PC-3 (cell line): ENCODE data around the gene STOX2. TPM values are rescaled to one million over a fixed set of nuclear protein-coding genes. Genes with fewer than 3 reads are reported as not detected.

ENCODE experiments used
- ATAC-seq: fragments of 200-7000 bp; cut with Tn5 transposase; 2 replicates; pipeline ENCODE4 v1.9.1; 2020; ENCODE audit warnings: mild to moderate bottlenecking, moderate library complexity
- BruUV-seq: library from RNA; stranded (reverse); fragments of 400-500 nt; replicated peaks from 2 replicates; lab custom pipeline; 2021; lab: Mats Ljungman, UMichigan
- CTCF ChIA-PET: fragments of 300-600 bp; sonication (Branson Sonifier 250); formaldehyde crosslinking; loops from one replicate; lab custom pipeline; 2022; ENCODE audit warnings: antibody characterized with exemption; lab: Charles Lee
- POLR2A ChIA-PET: fragments of 300-600 bp; sonication (Branson Sonifier 250); formaldehyde crosslinking; loops from one replicate; lab custom pipeline; 2022; ENCODE audit warnings: antibody characterized with exemption; ENCODE audit not compliant: unreplicated experiment; lab: Charles Lee
- DNase-seq: peaks from one replicate; pipeline ENCODE4 v3.0.0-alpha.2; 2015
- H2AFZ ChIP-seq: fragments of 300-600 bp; sonication (generic); 2 replicates; pipeline ENCODE4 v1.6.0; 2016; ENCODE audit warnings: antibody characterized with exemption, low read length
- H3F3A ChIP-seq: fragments of 300-600 bp; sonication (generic); one replicate; pipeline ENCODE4 v1.6.0; 2017; ENCODE audit warnings: antibody characterized with exemption, low read length, control low read depth, mild to moderate bottlenecking; ENCODE audit not compliant: unreplicated experiment
- H3K27ac ChIP-seq: fragments of 300-600 bp; sonication (generic); 2 replicates; pipeline ENCODE4 v1.5.1; 2016; ENCODE audit warnings: mild to moderate bottlenecking, low read length
- H3K27me3 ChIP-seq: fragments of 300-600 bp; sonication (generic); 2 replicates; pipeline ENCODE4 v1.6.1; 2016; ENCODE audit warnings: low read length, mixed read lengths
- H3K36me3 ChIP-seq: fragments of 300-600 bp; sonication (generic); 2 replicates; pipeline ENCODE4 v1.6.1; 2016; ENCODE audit warnings: low read depth, mixed run types, low read length, mixed read lengths
- H3K4me1 ChIP-seq: fragments of 300-600 bp; sonication (generic); 2 replicates; pipeline ENCODE4 v1.5.1; 2016; ENCODE audit warnings: low read length; ENCODE audit not compliant: insufficient read depth
- H3K4me2 ChIP-seq: fragments of 300-600 bp; sonication (generic); 2 replicates; pipeline ENCODE4 v1.6.0; 2016; ENCODE audit warnings: low read length
- H3K4me3 ChIP-seq: fragments of 300-600 bp; sonication (generic); 2 replicates; pipeline ENCODE4 v1.5.1; 2016; ENCODE audit warnings: mild to moderate bottlenecking, low read length, mixed read lengths
- H3K79me2 ChIP-seq: fragments of 300-600 bp; sonication (generic); 2 replicates; pipeline ENCODE4 v1.6.1; 2017; ENCODE audit warnings: low read length, mixed read lengths
- H3K9ac ChIP-seq: fragments of 300-600 bp; sonication (generic); 2 replicates; pipeline ENCODE4 v1.6.0; 2016; ENCODE audit warnings: mild to moderate bottlenecking, low read length
- H3K9me2 ChIP-seq: fragments of 300-600 bp; sonication (generic); replicated peaks from 2 replicates; pipeline ENCODE4 v1.6.1; 2016; ENCODE audit warnings: mixed run types, low read length, mixed read lengths
- H3K9me3 ChIP-seq: fragments of 300-600 bp; sonication (generic); 2 replicates; pipeline ENCODE4 v1.6.1; 2016; ENCODE audit warnings: low read length, mixed read lengths
- H4K20me1 ChIP-seq: fragments of 300-600 bp; sonication (generic); 2 replicates; pipeline ENCODE4 v1.6.1; 2016; ENCODE audit warnings: low read length, mixed read lengths
- EZH2 ChIP-seq: fragments of 300-600 bp; sonication (generic); IDR thresholded peaks from one replicate; pipeline ENCODE4 v1.6.1; 2017; ENCODE audit warnings: antibody characterized with exemption, mild to moderate bottlenecking, low read length; ENCODE audit not compliant: unreplicated experiment
- EZH2phosphoT487 ChIP-seq: fragments of 300-600 bp; sonication (generic); IDR thresholded peaks from 2 replicates; pipeline ENCODE4 v1.6.1; 2018; ENCODE audit warnings: mild to moderate bottlenecking, antibody characterized with exemption, low read length, borderline replicate concordance
- intact Hi-C: fragments of 100-400 bp; cut with micrococcal nuclease; formaldehyde crosslinking; loops from 2 replicates; pipeline ENCODE4 v1.9.0; 2023
- total RNA-seq: library from RNA; depleted of rRNA; stranded (reverse); fragments of >200 nt; gene quantifications from 2 replicates; pipeline ENCODE4 v1.2.3, GENCODE V29; 2014
- TF ChIP-seq, protein P1 (sequence below): fragments of 300-600 bp; sonication (generic); conservative IDR thresholded peaks from 2 replicates; pipeline ENCODE4 v1.5.1; 2017; ENCODE audit warnings: antibody characterized with exemption, low read depth, mild to moderate bottlenecking, low read length

The STOX2 gene
- total RNA-seq, 1 experiment from 2014 or later = 3.6 TPM

DNA sequence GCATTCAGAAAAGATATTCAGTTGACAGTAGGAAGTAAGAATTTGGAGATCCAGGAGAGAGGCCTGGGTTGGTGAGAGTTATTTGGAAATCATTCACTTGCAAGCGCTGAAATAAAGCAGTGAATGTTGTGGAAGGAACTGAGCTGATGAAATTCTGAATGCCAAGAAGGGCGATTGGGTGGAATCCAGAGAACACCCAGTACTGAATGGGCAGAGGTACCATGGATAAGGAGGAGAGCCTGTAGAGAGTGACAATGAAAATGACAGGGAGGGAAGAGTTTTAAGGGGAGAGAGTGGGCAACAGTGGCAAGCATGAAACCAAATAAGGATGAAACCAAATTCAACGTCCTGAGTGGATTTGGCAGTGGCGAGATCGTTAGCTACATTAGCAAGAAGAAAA is 6.7 kb upstream of the STOX2 start:
- ChIA-PET CTCF (no interaction called here), POLR2A (no interaction called here)
- H3K9me2 ChIP-seq = no peaks in the 10 kb centered on the region
- no peak overlapping the region for H2AFZ ChIP-seq
- H3K79me2 ChIP-seq = no peaks in the 10 kb centered on the region
- ATAC-seq (no peak), DNase-seq (no peak)
- H3K9me3 ChIP-seq = no peaks in the 10 kb centered on the region
- H3K36me3 ChIP-seq = no peaks in the 10 kb centered on the region
- intact Hi-C loops = no loop called here
- H3K9ac ChIP-seq = no peak overlapping the region
- BruUV-seq = no TSS peak
- no peak overlapping the region for H3K27ac ChIP-seq
- H3F3A ChIP-seq = no peaks in the 10 kb centered on the region
- H3K4me3 ChIP-seq = no peak overlapping the region
- H3K4me2 ChIP-seq = no peak overlapping the region
- no peaks in the 10 kb centered on the region for H4K20me1 ChIP-seq
- peaks cover 11% of the 10 kb centered on the region for H3K27me3 ChIP-seq
- H3K4me1 ChIP-seq = no peaks in the 10 kb centered on the region
- TF ChIP-seq, protein P1, sequence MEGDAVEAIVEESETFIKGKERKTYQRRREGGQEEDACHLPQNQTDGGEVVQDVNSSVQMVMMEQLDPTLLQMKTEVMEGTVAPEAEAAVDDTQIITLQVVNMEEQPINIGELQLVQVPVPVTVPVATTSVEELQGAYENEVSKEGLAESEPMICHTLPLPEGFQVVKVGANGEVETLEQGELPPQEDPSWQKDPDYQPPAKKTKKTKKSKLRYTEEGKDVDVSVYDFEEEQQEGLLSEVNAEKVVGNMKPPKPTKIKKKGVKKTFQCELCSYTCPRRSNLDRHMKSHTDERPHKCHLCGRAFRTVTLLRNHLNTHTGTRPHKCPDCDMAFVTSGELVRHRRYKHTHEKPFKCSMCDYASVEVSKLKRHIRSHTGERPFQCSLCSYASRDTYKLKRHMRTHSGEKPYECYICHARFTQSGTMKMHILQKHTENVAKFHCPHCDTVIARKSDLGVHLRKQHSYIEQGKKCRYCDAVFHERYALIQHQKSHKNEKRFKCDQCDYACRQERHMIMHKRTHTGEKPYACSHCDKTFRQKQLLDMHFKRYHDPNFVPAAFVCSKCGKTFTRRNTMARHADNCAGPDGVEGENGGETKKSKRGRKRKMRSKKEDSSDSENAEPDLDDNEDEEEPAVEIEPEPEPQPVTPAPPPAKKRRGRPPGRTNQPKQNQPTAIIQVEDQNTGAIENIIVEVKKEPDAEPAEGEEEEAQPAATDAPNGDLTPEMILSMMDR = no peak
- TF ChIP-seq EZH2phosphoT487 (no peak), EZH2 (no peak)

DNA sequence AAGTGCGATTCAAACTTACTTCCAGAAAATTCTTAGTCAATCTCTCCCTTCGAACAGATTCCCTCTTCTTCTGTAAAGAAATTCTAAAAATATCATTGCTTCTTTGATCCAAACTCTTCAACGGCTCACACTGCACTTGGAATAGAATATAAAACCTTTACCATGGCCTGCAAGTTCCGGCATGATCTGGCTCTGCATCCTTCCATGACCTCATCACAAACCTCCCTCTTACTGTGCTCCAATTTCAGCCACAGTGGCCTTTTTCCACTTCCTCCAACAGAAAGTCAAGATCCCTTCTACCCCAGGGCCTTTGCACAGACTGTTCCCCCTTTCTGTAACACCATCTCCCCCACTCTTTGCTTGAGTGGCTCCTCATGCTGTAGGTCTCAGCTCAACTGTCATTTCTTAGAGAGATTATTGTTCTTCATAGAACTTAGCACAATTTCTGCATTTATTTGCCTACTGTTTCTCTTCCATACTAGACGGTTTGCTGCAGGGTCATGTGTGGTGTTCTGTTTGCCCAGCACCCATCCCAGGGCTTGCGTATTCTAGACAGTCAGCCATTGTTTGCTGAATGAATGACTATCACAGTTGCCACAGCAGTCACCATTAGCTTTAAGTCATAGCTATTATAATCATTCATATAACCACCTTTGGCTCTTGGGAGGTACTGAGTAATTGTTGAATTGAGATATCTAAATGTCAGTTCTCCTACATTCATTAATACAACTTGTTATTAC is 1.9 kb upstream of the STOX2 start:
- ChIA-PET CTCF (no interaction called here), POLR2A (no interaction called here)
- no peak overlapping the region for H3K4me2 ChIP-seq
- H3K36me3 ChIP-seq = no peaks in the 10 kb centered on the region
- intact Hi-C loops = no loop called here
- ATAC-seq (no peak), DNase-seq (no peak)
- H3K79me2 ChIP-seq = no peaks in the 10 kb centered on the region
- no peak overlapping the region for H3K27ac ChIP-seq
- H3K4me1 ChIP-seq = no peaks in the 10 kb centered on the region
- H4K20me1 ChIP-seq = no peaks in the 10 kb centered on the region
- no peaks in the 10 kb centered on the region for H3K9me3 ChIP-seq
- no peak overlapping the region for H3K9ac ChIP-seq
- H3K4me3 ChIP-seq = no peak overlapping the region
- BruUV-seq = no TSS peak
- H3K9me2 ChIP-seq = no peaks in the 10 kb centered on the region
- peaks cover 16% of the 10 kb centered on the region; the same call in 1 of the 2 replicates for H3K27me3 ChIP-seq
- TF ChIP-seq, protein P1 = no peak
- TF ChIP-seq EZH2phosphoT487 = no peak
- TF ChIP-seq EZH2 = no peak
- no peaks in the 10 kb centered on the region for H3F3A ChIP-seq
- no peak overlapping the region for H2AFZ ChIP-seq
